NCI-H2081 treated with DMSO at 0.1 percent for 48 hours (cell line): ENCODE results near the gene HIPK4.
"Not testable (repeated sequence)": the region's sequence is repeated elsewhere in the genome, so short reads cannot be mapped to it uniquely, and the experiment has no call there.

Experiments
- DNase-seq: peaks from one replicate; lab custom pipeline; 2025; lab: John Stamatoyannopoulos, UW

HIPK4 gene

DNA sequence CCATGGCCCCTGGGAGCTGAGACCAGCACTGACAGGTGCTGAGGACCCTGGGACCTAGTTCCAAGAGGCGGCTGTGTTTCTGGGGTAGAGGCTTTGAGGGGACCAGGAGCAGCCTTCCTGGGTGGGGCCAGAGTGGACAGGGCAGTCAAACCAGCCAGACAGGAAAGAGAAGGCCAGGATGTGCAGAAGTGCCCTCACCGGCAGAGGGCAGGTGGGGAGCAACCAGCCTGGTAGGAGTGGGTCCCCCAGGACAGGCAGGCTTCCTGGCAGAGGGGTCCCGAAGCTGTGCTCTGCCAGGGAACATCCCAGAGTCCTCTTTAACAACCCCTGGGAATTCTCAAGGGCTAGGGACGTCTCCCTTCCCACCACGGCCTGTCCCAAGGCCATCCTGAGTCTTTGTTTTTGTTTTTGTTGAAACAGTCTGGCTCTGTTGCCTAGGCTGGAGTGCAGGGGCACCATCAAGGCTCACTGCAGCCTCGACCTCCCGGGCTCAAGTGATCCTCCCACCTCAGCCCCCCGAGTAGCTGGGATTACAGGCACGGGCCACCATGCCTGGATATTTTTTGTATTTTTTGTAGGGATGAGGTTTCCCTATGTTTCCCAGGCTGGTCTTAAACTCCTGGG, 3.0 kb upstream of the HIPK4 start:
- DNase-seq, result no peak

DNA sequence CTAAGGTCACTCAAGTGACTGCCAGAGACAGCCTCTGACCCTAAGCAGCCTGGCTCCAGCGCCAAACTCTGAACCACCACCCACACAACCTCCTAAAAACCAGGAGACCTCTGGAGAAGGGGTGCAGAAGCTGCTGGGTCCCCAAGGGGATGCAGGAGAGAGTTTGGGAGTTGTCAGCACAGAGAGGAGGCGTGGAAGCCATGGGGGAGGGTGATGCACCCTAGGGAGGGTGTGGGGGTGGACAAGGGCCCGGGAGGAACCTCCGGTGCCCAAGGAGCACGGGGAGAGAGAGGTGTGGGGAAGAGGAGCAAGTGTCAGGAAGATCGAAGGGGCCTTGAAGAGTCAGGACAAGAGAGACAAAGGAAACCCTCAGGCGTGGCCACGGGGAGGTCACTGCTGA, 2.1 kb upstream of the HIPK4 start:
- DNase-seq, result no peak

- DNase-seq, result no peak
These were observed 437 bp downstream of the HIPK4 start for GRCh38 chr19:40389404-40390083.

- DNase-seq, result no peak
These were observed 1.5 kb downstream of the HIPK4 start for GRCh38 chr19:40388481-40388880.

GRCh38 chr19:40387155-40387554, 2.8 kb downstream of the HIPK4 start:
- no peak for DNase-seq

- no peak for DNase-seq
These were observed 6.2 kb downstream of the HIPK4 start for GRCh38 chr19:40383668-40384248.

GRCh38 chr19:40381321-40381720, 8.7 kb downstream of the HIPK4 start:
- DNase-seq, result no peak

DNA sequence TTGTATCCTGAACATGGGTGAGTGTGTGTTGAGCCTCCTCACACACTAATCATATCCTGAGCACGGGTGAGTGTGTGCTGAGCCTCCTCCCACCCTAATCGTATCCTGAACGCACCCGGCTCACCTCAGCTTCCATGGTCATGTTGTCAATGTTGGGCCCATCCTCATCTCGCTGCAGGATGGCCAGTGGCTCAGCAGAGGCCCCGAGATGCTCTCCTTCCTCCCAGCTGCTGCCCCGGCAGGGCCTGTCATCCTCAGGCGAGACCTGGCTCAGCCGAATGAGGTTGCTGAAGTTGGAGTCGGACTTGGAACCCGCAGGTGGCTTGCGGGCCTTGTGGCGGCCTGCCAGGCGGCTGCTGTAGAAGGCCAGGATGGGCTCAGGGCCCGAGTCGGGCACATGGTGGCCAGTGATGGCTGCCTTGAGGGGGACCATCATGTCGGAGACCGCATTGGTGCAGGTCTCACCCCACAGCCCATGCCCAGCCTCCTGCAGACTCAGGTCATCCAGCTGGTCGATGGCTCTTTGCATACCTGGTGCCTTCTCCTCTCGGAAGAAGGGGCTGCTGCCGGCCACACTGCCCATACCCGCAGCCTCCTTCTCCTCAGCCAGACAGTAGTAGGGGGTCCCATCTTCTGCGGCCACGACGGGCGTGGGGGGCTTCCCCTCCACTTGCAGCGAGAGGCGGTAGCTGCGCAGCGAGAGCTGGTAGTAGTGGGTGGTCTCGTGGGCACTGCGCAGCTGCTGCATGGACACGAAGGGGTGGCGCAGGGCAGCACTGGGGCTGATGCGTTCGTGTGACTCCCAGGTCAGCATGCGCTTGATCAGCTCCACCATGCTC, 9.6 kb downstream of the HIPK4 start:
- no peak for DNase-seq

GRCh38 chr19:40379446-40380198, 10.4 kb downstream of the HIPK4 start:
- DNase-seq, result no peak

DNA sequence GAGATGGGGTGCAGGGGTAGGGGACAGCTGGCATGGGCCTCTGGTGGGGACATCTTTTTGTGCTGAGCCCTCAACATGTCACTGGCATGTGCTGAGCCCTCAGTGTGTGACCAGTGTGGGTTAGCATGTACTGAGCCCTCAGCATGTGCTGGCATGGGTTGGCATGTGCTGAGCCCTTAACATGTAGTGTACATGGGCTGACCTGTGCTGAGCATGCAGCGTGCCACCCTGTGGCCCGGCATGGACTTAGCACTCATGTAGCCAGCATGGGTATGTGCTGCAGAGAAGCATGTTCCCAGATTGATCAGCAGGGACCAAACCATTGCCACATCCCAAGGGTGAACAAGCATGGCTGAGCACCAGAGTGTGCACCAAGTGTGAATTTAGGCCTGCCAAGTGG, 11.5 kb downstream of the HIPK4 start:
- no peak for DNase-seq

DNA sequence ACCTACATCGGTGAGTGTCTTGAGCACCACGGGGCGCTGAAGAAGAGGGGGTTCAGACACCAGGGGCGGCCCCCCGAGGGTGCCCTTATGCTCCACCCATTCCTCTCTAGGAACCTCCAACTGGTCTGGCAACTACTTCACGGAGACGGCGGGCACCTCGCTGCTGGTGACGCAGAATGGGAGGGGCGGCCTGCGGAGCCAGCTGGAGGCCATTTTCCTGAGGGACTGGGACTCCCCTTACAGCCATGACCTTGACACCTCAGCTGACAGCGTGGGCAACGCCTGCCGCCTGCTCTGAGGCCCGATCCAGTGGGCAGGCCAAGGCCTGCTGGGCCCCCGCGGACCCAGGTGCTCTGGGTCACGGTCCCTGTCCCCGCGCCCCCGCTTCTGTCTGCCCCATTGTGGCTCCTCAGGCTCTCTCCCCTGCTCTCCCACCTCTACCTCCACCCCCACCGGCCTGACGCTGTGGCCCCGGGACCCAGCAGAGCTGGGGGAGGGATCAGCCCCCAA, 12.1 kb downstream of the HIPK4 start:
- no peak for DNase-seq

- no peak for DNase-seq
These were observed 13.6 kb downstream of the HIPK4 start for GRCh38 chr19:40376286-40376862.

DNA sequence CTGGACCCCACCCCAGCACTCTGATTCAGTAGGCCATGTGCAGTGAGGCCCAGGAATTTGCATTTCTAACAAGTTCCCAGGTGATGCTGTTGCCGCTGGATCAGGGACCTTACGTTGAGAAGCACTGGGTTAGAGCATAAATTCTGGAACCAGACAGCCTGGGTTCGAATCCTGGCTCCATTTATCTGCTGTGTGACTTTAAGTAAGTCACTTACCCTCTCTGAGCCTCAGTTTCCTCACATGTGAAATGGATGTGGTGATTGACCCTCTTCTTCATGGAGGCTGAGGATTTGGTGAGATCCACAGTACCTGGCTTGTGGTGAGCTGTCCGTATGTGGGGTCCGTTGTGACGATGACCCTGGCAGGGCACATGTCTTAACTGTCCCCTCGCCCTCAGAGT, 15.9 kb downstream of the HIPK4 start:
- no peak for DNase-seq

GRCh38 chr19:40371802-40372122, 18.2 kb downstream of the HIPK4 start:
- no peak for DNase-seq

DNA sequence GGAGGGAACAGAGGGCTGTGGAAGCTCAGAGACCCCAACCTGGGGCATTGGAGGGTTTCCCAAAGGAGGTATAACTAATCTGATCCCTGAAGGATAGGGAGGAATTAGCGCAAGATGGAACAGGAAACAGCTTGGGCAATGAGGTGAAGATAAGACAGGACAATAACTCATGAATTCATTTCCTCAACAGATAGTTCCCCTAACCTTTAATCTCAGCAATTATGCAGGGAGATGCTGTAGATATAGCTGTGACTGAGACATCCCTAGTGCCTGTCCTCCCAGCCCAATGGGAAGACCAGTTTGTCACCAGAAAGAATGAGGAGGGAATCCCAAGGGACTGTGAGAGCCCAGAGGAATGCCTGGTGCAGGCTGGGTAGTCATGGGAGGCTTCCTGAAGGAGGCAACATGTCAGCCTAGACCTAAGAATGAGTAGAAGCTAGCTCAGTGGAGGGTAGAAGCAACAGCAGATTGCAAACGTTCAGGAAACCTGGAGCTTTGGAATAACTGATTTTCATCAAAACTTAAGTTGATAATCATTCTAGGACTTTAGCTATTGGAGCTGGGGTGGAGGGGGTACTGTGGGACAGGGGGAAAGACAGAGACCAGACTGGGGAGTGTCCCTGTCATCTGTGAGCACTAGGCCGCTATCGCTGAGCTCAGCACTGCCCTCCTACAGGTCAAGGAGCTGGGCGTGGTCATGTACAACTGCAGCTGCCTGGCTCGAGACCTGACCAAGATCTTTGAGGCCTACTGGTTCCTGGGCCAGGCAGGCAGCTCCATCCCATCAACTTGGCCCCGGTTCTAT, 18.8 kb downstream of the HIPK4 start:
- DNase-seq, result no peak

- not testable (repeated sequence) for DNase-seq
These were observed 19.7 kb downstream of the HIPK4 start for GRCh38 chr19:40370253-40370652.

DNA sequence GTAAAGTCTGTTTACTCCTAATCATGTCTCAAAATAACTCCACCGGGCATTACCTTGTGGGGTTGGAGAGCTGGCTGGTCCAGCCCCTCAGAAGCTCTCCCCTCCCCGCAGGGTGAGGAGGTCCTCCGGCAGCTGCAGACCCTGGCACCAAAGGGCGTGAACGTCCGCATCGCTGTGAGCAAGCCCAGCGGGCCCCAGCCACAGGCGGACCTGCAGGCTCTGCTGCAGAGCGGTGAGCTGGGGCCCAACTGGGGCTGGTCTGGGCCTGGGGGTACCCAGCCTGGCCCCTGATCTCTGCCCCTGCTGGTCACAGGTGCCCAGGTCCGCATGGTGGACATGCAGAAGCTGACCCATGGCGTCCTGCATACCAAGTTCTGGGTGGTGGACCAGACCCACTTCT, 20.2 kb downstream of the HIPK4 start:
- no peak for DNase-seq

- DNase-seq, result no peak
These were observed 22.2 kb downstream of the HIPK4 start for GRCh38 chr19:40367577-40368434.

GRCh38 chr19:40366697-40367561, 23.1 kb downstream of the HIPK4 start:
- no peak for DNase-seq
